Psoas muscle (tissue), 8 donors: ENCODE results near the gene ABCB8. TPM values are rescaled to one million over a fixed set of nuclear protein-coding genes. Genes with fewer than 3 reads are reported as not detected.

Experiments used
- ATAC-seq, 4 donors: fragments of 200-7000 bp; cut with Tn5 transposase; one replicate each; pipeline ENCODE4 v1.9.1; 2020; ENCODE audit warnings: moderate library complexity in 3 of 4, mild to moderate bottlenecking in 2 of 4
- DNase-seq, 2 donors: peaks; one replicate each; pipeline ENCODE4 v3.0.0-alpha.2; 2020
- H3K27ac ChIP-seq: fragments of 200-600 bp; one replicate; pipeline ENCODE4 v1.8.0; 2022
- H3K27me3 ChIP-seq, 3 donors: fragments of 200-600 bp in 1 of 3; one replicate each; pipeline versions ENCODE4 v1.6.1 to v1.8.0; 2013 to 2022; ENCODE audit warnings: low read length in 2 of 3, mild to moderate bottlenecking in 2 of 3, moderate library complexity in 1 of 3; ENCODE audit not compliant: insufficient read depth in 3 of 3
- H3K36me3 ChIP-seq, 2 donors: fragments of 200-600 bp in 1 of 2; one replicate each; pipeline versions ENCODE4 v1.6.1 to v1.8.0; 2013 to 2022; ENCODE audit warnings: low read depth in 1 of 2, mild to moderate bottlenecking in 1 of 2, moderate library complexity in 1 of 2; ENCODE audit not compliant: insufficient read depth in 1 of 2
- H3K4me1 ChIP-seq: fragments of 200-600 bp; one replicate; pipeline ENCODE4 v1.8.0; 2022
- H3K4me3 ChIP-seq: fragments of 200-600 bp; one replicate; pipeline ENCODE4 v1.8.0; 2022; ENCODE audit warnings: mild to moderate bottlenecking
- H3K9me3 ChIP-seq: fragments of 200-600 bp; one replicate; pipeline ENCODE4 v1.8.0; 2022
- WGBS, 3 donors: extraction: QIAGEN DNeasy Blood & Tissue Kit; methylation state at CpG; one replicate each; pipeline versions ENCODE4 v1.1.6 to v1.1.7; 2013; 5-methylcytosine and 5-hydroxymethylcytosine counted together
- intact Hi-C, 2 donors: fragments of 100-400 bp; cut with DNase I; formaldehyde crosslinking; loops; one replicate each; pipeline versions ENCODE4 v1.11.0 to v1.14.2; 2022
- polyA plus RNA-seq, 3 donors: library from polyadenylated mRNA; stranded (reverse); fragments of 200-250 nt; gene quantifications; one replicate each; pipeline ENCODE4 v1.2.3, GENCODE V29; 2013
- total RNA-seq, 4 donors: library from RNA; stranded (reverse); fragmentation: NEBNext Ultra II Directional in 2 of 4; extraction: Animal tissue kit (Norgen Biotek cat#: 25700) in 2 of 4; gene quantifications; one replicate each; pipeline versions ENCODE4 v1.2.1 to v1.2.4, GENCODE V29; 2021 to 2023
- TF ChIP-seq, protein P1 (sequence below): fragments of 200-600 bp; IDR thresholded peaks from one replicate; pipeline ENCODE4 v1.8.0; 2022; ENCODE audit warnings: antibody characterized with exemption
- donor health status: healthy with polysubstance abuse.
- donor health status: DM: no; HTN: no; CAD: no; lungs with moderate emphysema.
- donor health status: Bipolar disorder and iron deficiency.
- donor health status: healthy.
- donor health status: DM: yes; HTN: yes; CAD: no.
- donor health status: DM: no; HTN: no; CAD: no.
- donor health status: DM: no; HTN: no; CAD: no.
- donor health status: DM: yes; HTN: yes; CAD: no.

ABCB8 gene
- total and polyA plus RNA-seq, 7 donors, result 9.3 to 20.7 (median 16.6) TPM

DNA sequence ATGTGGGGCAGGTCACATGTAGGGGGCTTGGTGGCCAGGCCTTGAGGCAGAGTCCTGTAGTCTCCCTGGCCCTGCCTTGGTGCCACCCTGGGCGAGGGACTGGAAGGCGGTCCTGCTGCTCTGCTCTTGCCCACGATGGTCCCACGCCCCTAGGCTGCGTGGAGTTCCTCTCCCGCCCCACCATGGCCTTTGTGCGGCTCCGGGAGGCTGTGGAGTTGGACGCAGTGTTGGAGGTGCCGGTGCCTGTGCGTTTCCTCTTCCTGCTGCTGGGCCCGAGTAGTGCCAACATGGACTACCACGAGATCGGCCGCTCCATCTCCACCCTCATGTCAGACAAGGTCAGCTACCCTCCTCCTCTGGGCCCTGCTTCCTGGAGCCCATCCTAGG is 42.3 kb downstream of the ABCB8 start:
- Histone ChIP-seq H3K4me1 (no peaks in the 10 kb centered on the region), H3K27ac (no peak overlapping the region), H3K36me3 (peaks cover 9 to 98% of the 10 kb centered on the region in 2 donors), H3K4me3 (no peak overlapping the region), H3K9me3 (no peaks in the 10 kb centered on the region), H3K27me3 (no peaks in the 10 kb centered on the region)
- TF ChIP-seq, protein P1, sequence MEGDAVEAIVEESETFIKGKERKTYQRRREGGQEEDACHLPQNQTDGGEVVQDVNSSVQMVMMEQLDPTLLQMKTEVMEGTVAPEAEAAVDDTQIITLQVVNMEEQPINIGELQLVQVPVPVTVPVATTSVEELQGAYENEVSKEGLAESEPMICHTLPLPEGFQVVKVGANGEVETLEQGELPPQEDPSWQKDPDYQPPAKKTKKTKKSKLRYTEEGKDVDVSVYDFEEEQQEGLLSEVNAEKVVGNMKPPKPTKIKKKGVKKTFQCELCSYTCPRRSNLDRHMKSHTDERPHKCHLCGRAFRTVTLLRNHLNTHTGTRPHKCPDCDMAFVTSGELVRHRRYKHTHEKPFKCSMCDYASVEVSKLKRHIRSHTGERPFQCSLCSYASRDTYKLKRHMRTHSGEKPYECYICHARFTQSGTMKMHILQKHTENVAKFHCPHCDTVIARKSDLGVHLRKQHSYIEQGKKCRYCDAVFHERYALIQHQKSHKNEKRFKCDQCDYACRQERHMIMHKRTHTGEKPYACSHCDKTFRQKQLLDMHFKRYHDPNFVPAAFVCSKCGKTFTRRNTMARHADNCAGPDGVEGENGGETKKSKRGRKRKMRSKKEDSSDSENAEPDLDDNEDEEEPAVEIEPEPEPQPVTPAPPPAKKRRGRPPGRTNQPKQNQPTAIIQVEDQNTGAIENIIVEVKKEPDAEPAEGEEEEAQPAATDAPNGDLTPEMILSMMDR, result no peak
- 90 to 92% (median 91%) methylated on average over 13 to 15 of the region's 15 CpGs for WGBS, 3 donors
- DNase-seq, result no peak
- no peak for ATAC-seq
- intact Hi-C loops, result no loop called here

DNA sequence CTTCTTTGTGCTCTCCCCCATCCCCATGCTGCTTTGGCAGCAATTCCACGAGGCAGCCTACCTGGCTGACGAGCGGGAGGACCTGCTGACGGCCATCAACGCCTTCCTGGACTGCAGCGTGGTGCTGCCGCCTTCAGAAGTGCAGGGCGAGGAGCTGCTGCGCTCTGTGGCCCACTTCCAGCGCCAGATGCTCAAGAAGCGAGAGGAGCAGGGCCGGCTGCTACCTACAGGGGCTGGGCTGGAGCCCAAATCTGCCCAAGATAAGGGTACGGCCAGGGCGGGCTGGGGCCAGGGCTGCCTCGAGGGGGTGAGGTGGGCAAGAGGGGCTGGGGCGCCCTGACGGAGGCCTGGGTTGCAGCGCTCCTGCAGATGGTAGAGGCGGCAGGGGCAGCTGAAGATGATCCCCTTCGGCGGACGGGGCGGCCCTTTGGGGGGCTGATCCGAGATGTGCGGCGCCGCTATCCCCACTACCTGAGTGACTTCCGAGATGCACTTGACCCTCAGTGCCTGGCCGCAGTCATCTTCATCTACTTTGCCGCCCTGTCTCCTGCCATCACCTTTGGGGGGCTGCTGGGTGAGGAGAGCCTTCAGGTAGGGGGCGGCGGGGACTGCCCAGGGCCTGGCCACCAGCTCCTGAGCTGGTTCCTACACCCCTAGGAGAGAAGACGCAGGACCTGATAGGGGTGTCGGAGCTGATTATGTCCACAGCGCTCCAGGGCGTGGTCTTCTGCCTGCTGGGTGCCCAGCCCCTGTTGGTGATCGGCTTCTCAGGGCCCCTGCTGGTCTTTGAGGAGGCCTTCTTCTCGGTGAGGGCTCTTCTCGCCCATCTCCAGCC is 43.0 kb downstream of the ABCB8 start:
- 90 to 94% (median 93%) methylated on average over 39 of the region's 39 CpGs for WGBS, 3 donors

DNA sequence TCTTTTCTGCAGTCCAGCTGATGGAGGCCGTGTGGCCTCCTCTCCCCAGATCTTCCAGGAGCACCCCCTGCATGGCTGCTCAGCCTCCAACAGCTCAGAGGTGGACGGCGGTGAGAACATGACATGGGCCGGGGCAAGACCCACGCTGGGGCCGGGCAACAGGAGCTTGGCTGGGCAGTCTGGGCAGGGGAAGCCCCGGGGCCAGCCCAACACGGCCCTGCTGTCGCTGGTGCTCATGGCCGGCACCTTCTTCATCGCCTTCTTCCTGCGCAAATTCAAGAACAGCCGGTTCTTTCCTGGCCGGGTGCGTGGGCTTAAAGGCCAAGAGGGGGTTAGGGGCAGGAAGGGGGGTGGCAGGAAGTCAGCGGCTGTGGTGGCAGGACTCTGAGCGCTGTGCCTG is 45.7 kb downstream of the ABCB8 start:
- DNase-seq (no peak), ATAC-seq (no peak)
- Histone ChIP-seq H3K4me3 (no peak overlapping the region), H3K4me1 (peaks cover 8% of the 10 kb centered on the region), H3K27me3 (no peaks in the 10 kb centered on the region), H3K36me3 (peaks cover 4 to 90% of the 10 kb centered on the region in 2 donors), H3K9me3 (no peaks in the 10 kb centered on the region), H3K27ac (no peak overlapping the region)
- intact Hi-C loops, result no loop called here
- WGBS, 3 donors, result 82 to 87% (median 84%) methylated on average over 17 of the region's 17 CpGs
- TF ChIP-seq, protein P1, result no peak

More for the DNA sequence above, 43.0 kb downstream of the ABCB8 start:
- Histone ChIP-seq H3K36me3 (peaks cover 12 to 98% of the 10 kb centered on the region in 2 donors), H3K9me3 (no peaks in the 10 kb centered on the region), H3K4me3 (no peak overlapping the region), H3K27me3 (no peaks in the 10 kb centered on the region), H3K4me1 (no peaks in the 10 kb centered on the region), H3K27ac (no peak overlapping the region)
- ATAC-seq (no peak), DNase-seq (no peak)
- intact Hi-C loops, result no loop called here
- TF ChIP-seq, protein P1, result no peak

DNA sequence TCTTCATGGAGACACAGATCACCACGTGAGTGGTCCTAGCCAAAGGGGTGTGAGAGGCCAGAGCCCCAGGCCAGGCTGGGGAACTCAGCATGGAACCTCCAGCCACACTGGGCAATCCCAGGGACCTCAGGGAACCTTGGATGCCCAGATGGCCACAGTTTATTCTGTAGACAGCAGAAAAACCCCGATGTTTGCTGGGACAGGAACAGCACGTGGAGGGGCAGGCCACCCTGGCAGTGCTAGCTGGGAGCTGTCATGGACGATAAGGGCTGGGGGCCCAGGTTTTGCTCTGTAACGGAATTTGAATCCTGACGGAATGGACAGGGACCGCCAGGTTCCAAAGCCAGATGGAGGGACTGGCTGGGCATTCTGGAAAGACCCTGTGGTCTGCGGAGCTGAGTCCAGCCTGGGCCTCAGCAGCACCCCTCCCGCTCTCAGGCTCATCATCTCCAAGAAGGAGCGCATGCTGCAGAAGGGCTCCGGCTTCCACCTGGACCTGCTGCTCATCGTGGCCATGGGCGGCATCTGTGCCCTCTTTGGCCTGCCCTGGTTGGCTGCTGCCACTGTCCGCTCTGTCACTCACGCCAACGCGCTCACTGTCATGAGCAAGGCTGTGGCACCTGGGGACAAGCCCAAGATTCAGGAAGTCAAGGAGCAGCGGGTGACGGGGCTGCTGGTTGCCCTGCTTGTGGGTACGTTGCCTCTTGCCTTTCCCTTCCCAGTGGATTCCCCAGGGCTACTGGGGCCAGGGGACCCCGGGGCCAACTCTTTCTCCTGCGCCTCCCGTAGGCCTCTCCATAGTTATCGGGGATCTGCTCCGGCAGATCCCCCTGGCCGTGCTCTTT is 46.8 kb downstream of the ABCB8 start:
- no peak overlapping the region for H3K4me3 ChIP-seq
- TF ChIP-seq, protein P1, result no peak
- intact Hi-C loops, result no loop called here
- WGBS, 3 donors, result 89 to 91% (median 90%) methylated on average over 26 of the region's 26 CpGs
- peaks cover 17% of the 10 kb centered on the region for H3K4me1 ChIP-seq
- peaks cover 4 to 80% of the 10 kb centered on the region in 2 donors for H3K36me3 ChIP-seq
- no peaks in the 10 kb centered on the region for H3K27me3 ChIP-seq
- no peak for ATAC-seq
- no peak overlapping the region for H3K27ac ChIP-seq
- H3K9me3 ChIP-seq, result no peaks in the 10 kb centered on the region
- no peak for DNase-seq
